Fibroblast of mammary gland (primary cell): ENCODE results near the gene CCL17.

Source experiments
- DNase-seq: peaks from one replicate; pipeline ENCODE4 v3.0.0-alpha.2; 2010; ENCODE audit warnings: low read depth
- H3K4me3 ChIP-seq: 2 replicates; pipeline ENCODE4 v1.5.1; 2011; ENCODE audit warnings: low read depth, mild to moderate bottlenecking, low read length, moderate library complexity; ENCODE audit not compliant: control insufficient read depth
- TF ChIP-seq, protein P1 (sequence below): conservative IDR thresholded peaks from 2 replicates; pipeline ENCODE4 v1.5.1; 2011; ENCODE audit warnings: low read depth, low read length, inconsistent platforms; ENCODE audit not compliant: control insufficient read depth, insufficient read depth

CCL17 gene

DNA sequence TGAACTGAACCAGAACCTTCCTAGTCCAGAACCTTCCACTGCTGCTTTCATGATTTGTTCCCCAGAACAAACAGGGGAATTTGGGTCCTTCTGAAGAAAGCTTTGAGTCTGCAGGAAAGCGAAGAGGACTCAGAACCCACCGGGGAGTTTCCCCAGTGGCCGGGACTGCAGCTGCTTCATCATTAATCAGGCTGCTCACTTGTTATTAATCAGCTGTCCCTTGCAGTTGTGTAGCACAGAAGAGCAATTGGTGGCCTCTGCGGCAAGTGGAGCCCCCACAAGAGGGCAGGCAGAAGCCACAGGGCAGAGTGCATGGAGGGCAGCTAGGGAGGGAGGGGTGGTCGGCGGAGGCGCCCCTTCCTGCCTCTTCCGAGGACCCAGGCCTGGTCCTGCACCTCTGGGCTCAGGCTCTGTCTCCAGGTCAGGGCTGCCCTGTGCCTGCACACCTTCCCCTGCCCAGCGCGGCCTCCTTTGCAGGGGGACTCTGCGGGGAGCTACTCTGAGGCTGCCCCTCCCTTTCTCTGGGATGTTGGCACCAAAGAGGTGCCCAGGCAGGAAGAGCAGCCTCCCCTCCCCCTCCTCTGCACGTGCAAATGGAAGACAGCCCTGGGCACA is 6.9 kb downstream of the CCL17 start:
- DNase-seq = no peak
- H3K4me3 ChIP-seq = no peak overlapping the region
- TF ChIP-seq, protein P1, sequence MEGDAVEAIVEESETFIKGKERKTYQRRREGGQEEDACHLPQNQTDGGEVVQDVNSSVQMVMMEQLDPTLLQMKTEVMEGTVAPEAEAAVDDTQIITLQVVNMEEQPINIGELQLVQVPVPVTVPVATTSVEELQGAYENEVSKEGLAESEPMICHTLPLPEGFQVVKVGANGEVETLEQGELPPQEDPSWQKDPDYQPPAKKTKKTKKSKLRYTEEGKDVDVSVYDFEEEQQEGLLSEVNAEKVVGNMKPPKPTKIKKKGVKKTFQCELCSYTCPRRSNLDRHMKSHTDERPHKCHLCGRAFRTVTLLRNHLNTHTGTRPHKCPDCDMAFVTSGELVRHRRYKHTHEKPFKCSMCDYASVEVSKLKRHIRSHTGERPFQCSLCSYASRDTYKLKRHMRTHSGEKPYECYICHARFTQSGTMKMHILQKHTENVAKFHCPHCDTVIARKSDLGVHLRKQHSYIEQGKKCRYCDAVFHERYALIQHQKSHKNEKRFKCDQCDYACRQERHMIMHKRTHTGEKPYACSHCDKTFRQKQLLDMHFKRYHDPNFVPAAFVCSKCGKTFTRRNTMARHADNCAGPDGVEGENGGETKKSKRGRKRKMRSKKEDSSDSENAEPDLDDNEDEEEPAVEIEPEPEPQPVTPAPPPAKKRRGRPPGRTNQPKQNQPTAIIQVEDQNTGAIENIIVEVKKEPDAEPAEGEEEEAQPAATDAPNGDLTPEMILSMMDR = no peak

DNA sequence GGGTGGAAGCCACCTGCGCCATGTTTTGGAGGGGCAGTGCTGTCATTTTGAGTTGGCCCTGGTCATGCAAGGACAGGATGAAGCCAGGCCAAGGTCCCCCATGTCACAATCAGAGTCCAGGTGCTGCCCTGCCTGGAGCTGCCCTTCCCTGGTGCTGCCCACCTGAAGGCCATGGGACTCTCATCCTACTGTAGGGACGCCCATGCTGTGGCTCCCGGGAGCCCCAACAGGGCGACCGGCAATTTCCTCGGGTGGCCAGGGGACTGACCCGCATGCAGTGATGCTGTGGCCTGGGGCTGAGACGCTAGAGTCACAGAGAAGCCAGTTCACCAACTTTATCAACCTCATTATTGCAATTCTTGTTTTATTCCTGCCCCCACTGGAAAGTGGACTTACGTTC is 8.0 kb downstream of the CCL17 start:
- TF ChIP-seq, protein P1 = no peak
- no peak overlapping the region for H3K4me3 ChIP-seq
- no peak for DNase-seq

DNA sequence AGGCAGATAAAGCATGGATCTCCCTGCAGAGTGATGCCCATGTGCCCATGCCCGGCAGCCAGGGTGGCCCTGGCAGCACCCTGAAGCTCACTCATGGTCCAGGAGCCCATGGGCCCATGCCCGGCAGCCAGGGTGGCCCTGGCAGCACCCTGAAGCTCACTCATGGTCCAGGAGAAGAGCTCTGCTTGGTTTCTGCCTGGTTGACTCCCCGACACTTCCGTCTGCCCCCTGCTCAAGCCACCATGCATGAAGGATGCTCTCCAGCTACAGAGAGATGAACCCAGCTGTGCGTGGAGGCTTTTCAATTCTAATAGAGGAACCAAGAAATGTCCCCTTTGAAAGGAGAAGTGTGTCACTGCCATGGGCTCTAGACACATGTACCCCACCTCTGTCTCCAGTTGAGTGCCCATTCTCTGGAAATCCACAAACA is 8.7 kb downstream of the CCL17 start:
- DNase-seq = no peak
- H3K4me3 ChIP-seq = no peak overlapping the region

DNA sequence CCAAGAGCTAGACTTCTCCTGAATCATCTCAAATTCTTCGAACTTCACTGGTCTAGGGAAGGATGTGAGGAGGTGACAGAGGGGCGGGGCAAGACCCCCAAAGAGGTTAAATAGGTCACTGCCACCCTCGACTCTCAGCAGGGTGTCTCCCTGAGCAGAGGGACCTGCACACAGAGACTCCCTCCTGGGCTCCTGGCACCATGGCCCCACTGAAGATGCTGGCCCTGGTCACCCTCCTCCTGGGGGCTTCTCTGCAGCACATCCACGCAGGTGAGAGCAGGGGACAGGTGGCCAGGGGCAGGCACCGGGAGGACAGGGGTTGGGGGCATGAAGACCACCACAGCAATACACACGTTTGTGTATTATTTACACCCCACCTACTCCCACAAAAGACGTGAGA is 9.2 kb downstream of the CCL17 start:
- TF ChIP-seq, protein P1 = no peak
- DNase-seq = no peak
- H3K4me3 ChIP-seq = no peak overlapping the region

More for the DNA sequence above, 8.7 kb downstream of the CCL17 start:
- TF ChIP-seq, protein P1 = no peak

DNA sequence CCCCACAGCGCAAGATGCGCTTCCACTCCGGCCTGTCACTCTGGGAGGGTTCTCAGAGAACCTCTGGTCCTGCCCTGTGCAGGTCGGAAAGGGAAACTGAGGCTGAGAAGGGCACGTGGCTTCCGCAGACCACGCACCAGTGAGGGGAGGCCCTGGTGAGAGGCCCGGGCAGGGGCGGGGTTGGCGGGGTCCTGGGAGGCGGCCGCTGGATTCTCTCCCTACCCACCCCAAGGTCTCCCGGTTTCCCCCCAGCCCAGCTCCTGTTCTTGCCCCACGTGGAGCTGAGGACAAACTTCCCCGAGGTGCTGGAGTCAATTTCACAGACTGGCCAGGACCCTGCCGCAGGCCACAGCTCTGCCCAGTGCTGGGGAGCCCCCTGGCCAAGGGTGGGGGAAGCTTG is 11.5 kb downstream of the CCL17 start:
- TF ChIP-seq, protein P1 = no peak
- H3K4me3 ChIP-seq = no peak overlapping the region
- no peak for DNase-seq

DNA sequence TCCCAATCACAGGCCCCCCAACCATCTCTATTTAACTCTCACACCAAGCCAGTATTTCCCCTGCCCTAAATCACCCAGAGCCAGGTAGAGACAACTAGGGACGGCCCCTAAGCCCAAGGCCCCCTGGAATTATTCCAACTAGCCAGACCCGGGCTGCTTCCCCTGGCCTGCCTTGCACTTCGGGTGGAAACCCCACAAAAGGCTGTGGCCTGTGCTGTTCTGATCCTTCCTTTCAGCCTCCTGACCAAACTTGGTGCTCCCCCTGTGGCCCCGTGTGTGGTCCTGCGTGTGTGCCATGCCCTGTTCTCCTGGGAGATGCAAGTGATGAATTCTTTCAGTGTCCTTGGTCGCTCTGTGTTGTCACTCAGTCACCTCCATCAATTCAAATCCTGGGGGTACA is 14.9 kb downstream of the CCL17 start:
- DNase-seq = no peak
- H3K4me3 ChIP-seq = no peak overlapping the region
- TF ChIP-seq, protein P1 = no peak
